Central memory CD8-positive, alpha-beta T cell (primary cell): ENCODE results near the gene TSPAN14.

ENCODE experiments used
- ATAC-seq: fragments of 150-1000 bp; cut with Tn5 transposase; replicated peaks from 2 replicates; pipeline ENCODE4 v1.10.0; 2022; ENCODE audit warnings: mild to moderate bottlenecking, moderate FRiP score, moderate number of reproducible peaks; ENCODE audit not compliant: poor library complexity, severe bottlenecking; ENCODE audit errors: extremely low read depth
- DNase-seq, 2 donors: peaks; one replicate each; pipeline ENCODE4 v3.0.0; 2021; ENCODE audit warnings: low spot score in 2 of 2
- H3K27ac Mint-ChIP-seq: one replicate; pipeline ENCODE4 v1.8.0; 2022; ENCODE audit warnings: low read depth, mild to moderate bottlenecking, moderate library complexity, mixed read lengths
- H3K27me3 Mint-ChIP-seq: one replicate; pipeline ENCODE4 v1.8.0; 2022; ENCODE audit warnings: mixed read lengths
- H3K36me3 Mint-ChIP-seq: one replicate; pipeline ENCODE4 v1.8.0; 2022; ENCODE audit warnings: mild to moderate bottlenecking, moderate library complexity, mixed read lengths; ENCODE audit not compliant: insufficient read depth
- H3K4me1 Mint-ChIP-seq: one replicate; pipeline ENCODE4 v1.8.0; 2022; ENCODE audit warnings: mixed read lengths
- H3K4me3 Mint-ChIP-seq: one replicate; pipeline ENCODE4 v1.8.0; 2022; ENCODE audit warnings: mild to moderate bottlenecking, moderate library complexity, mixed read lengths
- H3K9me3 Mint-ChIP-seq: one replicate; pipeline ENCODE4 v1.8.0; 2022; ENCODE audit warnings: mixed read lengths

Gene TSPAN14

GRCh38 chr10:80504158-80504811 is 50.2 kb downstream of the TSPAN14 start:
- ATAC-seq (no peak), DNase-seq (no peak)
- no peaks in the 10 kb centered on the region for H3K9me3 Mint-ChIP-seq
- peaks cover 20% of the 10 kb centered on the region for H3K36me3 Mint-ChIP-seq
- peak overlapping the region; percentile 12 for H3K4me3 Mint-ChIP-seq
- H3K27ac Mint-ChIP-seq: peak overlapping the region; percentile 94
- H3K4me1 Mint-ChIP-seq: peaks cover 64% of the 10 kb centered on the region
- no peaks in the 10 kb centered on the region for H3K27me3 Mint-ChIP-seq

- Mint-ChIP-seq H3K4me3 (peak overlapping the region; percentile 12), H3K4me1 (peaks cover 63% of the 10 kb centered on the region)
- ATAC-seq: peak; percentile 4
Observed at GRCh38 chr10:80504897-80505465, 50.9 kb downstream of the TSPAN14 start.

GRCh38 chr10:80506189-80506575 is 52.1 kb downstream of the TSPAN14 start:
- Mint-ChIP-seq H3K4me3 (no peak overlapping the region), H3K4me1 (peaks cover 59% of the 10 kb centered on the region), H3K36me3 (peaks cover 27% of the 10 kb centered on the region), H3K27me3 (no peaks in the 10 kb centered on the region), H3K27ac (no peak overlapping the region), H3K9me3 (no peaks in the 10 kb centered on the region)
- no peak for DNase-seq
- no peak for ATAC-seq

More at GRCh38 chr10:80504897-80505465, 50.9 kb downstream of the TSPAN14 start:
- Mint-ChIP-seq H3K9me3 (no peaks in the 10 kb centered on the region), H3K27ac (peak overlapping the region; percentile 94), H3K36me3 (peaks cover 22% of the 10 kb centered on the region), H3K27me3 (no peaks in the 10 kb centered on the region)
- no peak for DNase-seq

DNA sequence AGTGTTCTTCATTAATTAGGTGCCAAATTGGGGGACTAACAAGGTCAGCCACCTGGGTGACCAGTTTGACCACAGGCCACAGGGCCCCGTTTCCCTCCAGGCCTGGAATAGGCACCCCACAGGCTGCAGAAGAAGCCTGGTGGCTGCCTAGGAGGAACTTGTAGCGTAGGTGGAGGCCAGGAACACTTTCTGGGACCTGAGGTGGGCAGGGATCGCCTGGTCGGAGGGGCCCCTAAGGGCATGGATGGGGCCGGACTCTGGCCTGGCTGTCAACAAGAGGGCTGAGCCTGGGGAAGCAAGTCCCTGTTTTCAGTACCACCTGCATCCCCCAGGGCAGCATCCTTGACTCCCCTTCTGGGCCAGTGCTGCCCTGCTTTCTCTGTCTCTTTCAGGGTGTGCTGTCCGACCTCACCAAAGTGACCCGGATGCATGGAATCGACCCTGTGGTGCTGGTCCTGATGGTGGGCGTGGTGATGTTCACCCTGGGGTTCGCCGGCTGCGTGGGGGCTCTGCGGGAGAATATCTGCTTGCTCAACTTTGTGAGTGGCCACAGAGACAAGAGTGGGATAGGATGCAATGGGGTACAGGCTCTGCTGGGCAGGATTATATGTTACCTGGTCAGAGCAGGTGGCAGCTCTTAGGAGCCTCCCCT is 52.9 kb downstream of the TSPAN14 start:
- no peak for ATAC-seq
- no peak for DNase-seq
- no peak overlapping the region for H3K27ac Mint-ChIP-seq
- no peaks in the 10 kb centered on the region for H3K9me3 Mint-ChIP-seq
- no peak overlapping the region for H3K4me3 Mint-ChIP-seq
- no peaks in the 10 kb centered on the region for H3K27me3 Mint-ChIP-seq
- H3K36me3 Mint-ChIP-seq: peaks cover 33% of the 10 kb centered on the region
- peaks cover 59% of the 10 kb centered on the region for H3K4me1 Mint-ChIP-seq

DNA sequence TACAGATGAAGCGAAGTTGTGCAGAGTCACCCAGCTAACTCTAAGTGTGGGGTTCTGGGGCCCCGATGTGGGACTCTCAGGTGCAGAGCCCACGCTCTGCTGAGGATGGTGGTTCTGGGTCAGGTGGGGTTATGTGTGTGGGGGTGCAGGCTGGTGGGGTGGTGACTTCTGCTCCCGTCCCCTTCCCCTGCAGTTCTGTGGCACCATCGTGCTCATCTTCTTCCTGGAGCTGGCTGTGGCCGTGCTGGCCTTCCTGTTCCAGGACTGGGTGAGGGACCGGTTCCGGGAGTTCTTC is 54.9 kb downstream of the TSPAN14 start:
- H3K27ac Mint-ChIP-seq: no peak overlapping the region
- H3K36me3 Mint-ChIP-seq: peaks cover 49% of the 10 kb centered on the region
- H3K9me3 Mint-ChIP-seq: no peaks in the 10 kb centered on the region
- H3K27me3 Mint-ChIP-seq: no peaks in the 10 kb centered on the region
- peaks cover 38% of the 10 kb centered on the region for H3K4me1 Mint-ChIP-seq
- ATAC-seq (no peak), DNase-seq (no peak)
- no peak overlapping the region for H3K4me3 Mint-ChIP-seq

DNA sequence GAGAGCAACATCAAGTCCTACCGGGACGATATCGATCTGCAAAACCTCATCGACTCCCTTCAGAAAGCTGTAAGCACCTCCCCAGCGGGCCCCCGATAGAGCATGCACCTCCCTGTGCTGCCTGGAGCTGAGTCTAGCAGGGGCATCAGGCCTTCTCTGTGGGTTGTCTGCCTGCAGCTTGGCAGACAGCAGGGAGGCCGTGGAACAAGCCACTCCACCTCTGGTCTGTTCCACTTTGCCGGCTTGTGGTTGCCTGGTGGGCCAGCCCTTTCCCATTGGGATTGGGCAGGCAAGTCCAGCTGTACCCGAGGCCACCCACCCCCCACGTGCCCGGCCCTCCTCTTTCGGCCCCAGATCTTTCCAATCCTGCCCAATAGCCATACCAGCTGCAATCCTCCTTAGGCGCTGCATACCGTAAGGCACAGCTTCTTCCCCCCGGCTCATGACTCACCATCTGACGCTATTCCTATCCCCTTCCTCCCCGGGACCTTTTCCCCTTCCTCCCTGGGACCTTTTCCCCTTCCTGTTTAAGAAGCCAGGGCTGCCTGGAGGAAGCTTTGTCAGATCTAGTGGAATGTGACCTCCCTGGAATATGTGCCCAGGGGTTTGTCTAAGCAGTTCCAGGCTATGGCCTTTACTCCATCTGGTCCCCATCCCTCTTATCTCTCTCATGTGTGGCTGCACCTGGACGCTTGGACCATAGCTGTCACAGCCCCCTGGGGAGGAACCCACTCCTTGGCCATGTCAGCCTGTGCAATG is 55.5 kb downstream of the TSPAN14 start:
- Mint-ChIP-seq H3K4me1 (peaks cover 33% of the 10 kb centered on the region), H3K27ac (peak overlapping the region; percentile 96), H3K4me3 (no peak overlapping the region), H3K36me3 (peaks cover 53% of the 10 kb centered on the region), H3K27me3 (no peaks in the 10 kb centered on the region), H3K9me3 (no peaks in the 10 kb centered on the region)
- no peak for DNase-seq
- ATAC-seq: no peak

DNA sequence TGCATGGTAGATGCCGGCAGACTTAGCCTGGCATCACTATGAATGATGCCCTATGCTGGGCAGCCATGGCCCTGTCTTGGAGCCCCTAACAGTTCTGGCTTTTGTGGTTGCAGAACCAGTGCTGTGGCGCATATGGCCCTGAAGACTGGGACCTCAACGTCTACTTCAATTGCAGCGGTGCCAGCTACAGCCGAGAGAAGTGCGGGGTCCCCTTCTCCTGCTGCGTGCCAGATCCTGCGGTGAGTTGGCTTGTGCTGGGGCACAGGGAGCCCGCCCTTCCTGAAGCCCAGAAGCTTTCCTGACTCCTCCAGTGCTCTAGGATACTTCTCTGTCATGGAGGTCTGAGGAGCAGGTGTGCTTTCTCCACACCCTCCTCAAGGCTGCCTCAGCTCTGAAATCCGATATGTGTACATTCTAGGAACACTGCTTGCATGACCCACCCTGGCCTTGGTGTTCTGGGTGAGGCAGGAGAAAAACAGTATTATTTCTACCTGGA is 58.0 kb downstream of the TSPAN14 start:
- DNase-seq (no peak), ATAC-seq (no peak)
- peaks cover 20% of the 10 kb centered on the region for H3K4me1 Mint-ChIP-seq
- peak overlapping the region; percentile 96 for H3K27ac Mint-ChIP-seq
- H3K36me3 Mint-ChIP-seq: peaks cover 64% of the 10 kb centered on the region
- no peaks in the 10 kb centered on the region for H3K27me3 Mint-ChIP-seq
- no peaks in the 10 kb centered on the region for H3K9me3 Mint-ChIP-seq
- peak overlapping the region; percentile 36 for H3K4me3 Mint-ChIP-seq

- Mint-ChIP-seq H3K27ac (no peak overlapping the region), H3K36me3 (peaks cover 69% of the 10 kb centered on the region), H3K9me3 (no peaks in the 10 kb centered on the region), H3K4me1 (peaks cover 20% of the 10 kb centered on the region), H3K4me3 (no peak overlapping the region), H3K27me3 (no peaks in the 10 kb centered on the region)
- ATAC-seq: no peak
- no peak for DNase-seq
Observed at GRCh38 chr10:80513106-80513505, 59.0 kb downstream of the TSPAN14 start.

GRCh38 chr10:80515511-80515910 is 61.4 kb downstream of the TSPAN14 start:
- ATAC-seq (no peak), DNase-seq (no peak)
- H3K27ac Mint-ChIP-seq: no peak overlapping the region
- peaks cover 24% of the 10 kb centered on the region for H3K4me1 Mint-ChIP-seq
- no peaks in the 10 kb centered on the region for H3K27me3 Mint-ChIP-seq
- H3K9me3 Mint-ChIP-seq: no peaks in the 10 kb centered on the region
- H3K4me3 Mint-ChIP-seq: no peak overlapping the region
- H3K36me3 Mint-ChIP-seq: peaks cover 74% of the 10 kb centered on the region

DNA sequence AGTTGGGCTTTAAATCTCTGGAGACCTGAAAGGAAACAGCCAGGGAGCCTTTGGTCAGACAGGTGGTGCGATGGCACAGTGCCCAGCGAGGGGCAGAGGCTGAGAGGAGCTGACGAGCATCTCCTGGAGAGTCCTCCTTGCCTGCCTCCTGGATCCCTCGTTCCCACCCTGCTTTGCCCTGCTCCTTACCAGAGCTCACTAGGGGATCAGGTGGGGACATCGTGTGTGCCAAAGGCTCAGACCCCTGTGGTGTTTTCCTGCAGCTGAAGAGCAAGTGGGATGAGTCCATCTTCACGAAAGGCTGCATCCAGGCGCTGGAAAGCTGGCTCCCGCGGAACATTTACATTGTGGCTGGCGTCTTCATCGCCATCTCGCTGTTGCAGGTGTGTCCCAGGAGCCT is 61.8 kb downstream of the TSPAN14 start:
- Mint-ChIP-seq H3K27ac (peak overlapping the region; percentile 2), H3K27me3 (no peaks in the 10 kb centered on the region), H3K9me3 (no peaks in the 10 kb centered on the region), H3K4me1 (peaks cover 26% of the 10 kb centered on the region), H3K36me3 (peaks cover 74% of the 10 kb centered on the region), H3K4me3 (no peak overlapping the region)
- DNase-seq (no peak), ATAC-seq (no peak)

- Mint-ChIP-seq H3K36me3 (peaks cover 72% of the 10 kb centered on the region), H3K27me3 (no peaks in the 10 kb centered on the region), H3K4me1 (peaks cover 20% of the 10 kb centered on the region), H3K27ac (peak overlapping the region; percentile 2), H3K9me3 (no peaks in the 10 kb centered on the region), H3K4me3 (no peak overlapping the region)
- DNase-seq: no peak
- ATAC-seq: no peak
Observed at GRCh38 chr10:80516506-80517075, 62.5 kb downstream of the TSPAN14 start.

DNA sequence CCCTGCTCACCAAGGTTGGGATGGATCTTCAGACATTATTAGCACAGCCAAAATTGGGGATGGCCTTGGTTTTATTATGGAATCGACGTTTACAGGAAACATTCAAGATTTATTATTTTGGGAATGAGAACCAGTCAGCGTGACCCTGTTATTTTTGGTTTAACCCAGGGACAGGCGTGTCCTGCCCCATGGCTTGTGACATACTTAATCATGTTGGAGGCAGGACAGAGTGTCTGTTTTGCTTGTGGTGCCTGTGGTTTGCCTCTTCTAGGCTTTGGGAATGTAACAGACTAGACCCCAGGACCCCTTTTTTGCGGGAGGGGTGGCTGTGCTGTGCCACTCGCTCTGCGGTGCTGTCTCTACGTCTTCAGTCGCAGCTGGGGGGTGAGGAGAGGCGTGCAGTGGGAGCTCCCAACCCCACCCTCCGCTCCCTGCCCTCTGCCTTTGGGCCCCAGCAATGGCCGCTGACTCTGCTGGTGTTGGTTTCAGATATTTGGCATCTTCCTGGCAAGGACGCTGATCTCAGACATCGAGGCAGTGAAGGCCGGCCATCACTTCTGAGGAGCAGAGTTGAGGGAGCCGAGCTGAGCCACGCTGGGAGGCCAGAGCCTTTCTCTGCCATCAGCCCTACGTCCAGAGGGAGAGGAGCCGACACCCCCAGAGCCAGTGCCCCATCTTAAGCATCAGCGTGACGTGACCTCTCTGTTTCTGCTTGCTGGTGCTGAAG is 63.5 kb downstream of the TSPAN14 start:
- DNase-seq (no peak), ATAC-seq (no peak)
- Mint-ChIP-seq H3K36me3 (peaks cover 63% of the 10 kb centered on the region), H3K27ac (no peak overlapping the region), H3K4me1 (peaks cover 18% of the 10 kb centered on the region), H3K27me3 (no peaks in the 10 kb centered on the region), H3K4me3 (no peak overlapping the region), H3K9me3 (no peaks in the 10 kb centered on the region)
